HL-60 (cell line): ENCODE data around the gene LAMC3.

ENCODE experiments used
- DNase-seq, 2 experiments: peaks; one replicate each; pipeline ENCODE4 v3.0.0-alpha.2; 2010 to 2020; ENCODE audit warnings: low read depth in 1 of 2, low spot score in 1 of 2
- H3K27ac ChIP-seq: fragments of 250-450 bp; sonication (Bioruptor Pico); replicated peaks from 2 replicates; pipeline ENCODE4 v1.5.1; 2020; ENCODE audit warnings: mild to moderate bottlenecking, moderate library complexity
- H3K27me3 ChIP-seq: fragments of 250-450 bp; sonication (Bioruptor Pico); 2 replicates; pipeline ENCODE4 v1.5.1; 2021; ENCODE audit warnings: mild to moderate bottlenecking, moderate library complexity; ENCODE audit not compliant: insufficient read depth, poor library complexity, severe bottlenecking
- H3K4me3 ChIP-seq: replicated peaks from 2 replicates; pipeline ENCODE4 v1.5.1; 2011; ENCODE audit warnings: mild to moderate bottlenecking, control low read depth, low read length; ENCODE audit not compliant: insufficient read depth
- CTCF ChIP-seq: IDR thresholded peaks from one replicate; pipeline ENCODE4 v1.5.1; 2011; ENCODE audit warnings: low read length, control low read depth, inconsistent platforms; ENCODE audit not compliant: insufficient read depth
- GABPA ChIP-seq: IDR thresholded peaks from 2 replicates; pipeline ENCODE4 v1.6.1; 2012; ENCODE audit warnings: low read depth
- POLR2AphosphoS5 ChIP-seq: IDR thresholded peaks from 2 replicates; pipeline ENCODE4 v1.6.1; 2012; ENCODE audit warnings: low read depth
- SPI1 ChIP-seq: IDR thresholded peaks from 2 replicates; pipeline ENCODE4 v1.6.1; 2012; ENCODE audit warnings: low read depth, mild to moderate bottlenecking, borderline replicate concordance
- TF ChIP-seq, protein P1 (sequence below): IDR thresholded peaks from 2 replicates; pipeline ENCODE4 v1.6.1; 2012; ENCODE audit warnings: low read depth; ENCODE audit not compliant: insufficient replicate concordance

The LAMC3 gene

DNA sequence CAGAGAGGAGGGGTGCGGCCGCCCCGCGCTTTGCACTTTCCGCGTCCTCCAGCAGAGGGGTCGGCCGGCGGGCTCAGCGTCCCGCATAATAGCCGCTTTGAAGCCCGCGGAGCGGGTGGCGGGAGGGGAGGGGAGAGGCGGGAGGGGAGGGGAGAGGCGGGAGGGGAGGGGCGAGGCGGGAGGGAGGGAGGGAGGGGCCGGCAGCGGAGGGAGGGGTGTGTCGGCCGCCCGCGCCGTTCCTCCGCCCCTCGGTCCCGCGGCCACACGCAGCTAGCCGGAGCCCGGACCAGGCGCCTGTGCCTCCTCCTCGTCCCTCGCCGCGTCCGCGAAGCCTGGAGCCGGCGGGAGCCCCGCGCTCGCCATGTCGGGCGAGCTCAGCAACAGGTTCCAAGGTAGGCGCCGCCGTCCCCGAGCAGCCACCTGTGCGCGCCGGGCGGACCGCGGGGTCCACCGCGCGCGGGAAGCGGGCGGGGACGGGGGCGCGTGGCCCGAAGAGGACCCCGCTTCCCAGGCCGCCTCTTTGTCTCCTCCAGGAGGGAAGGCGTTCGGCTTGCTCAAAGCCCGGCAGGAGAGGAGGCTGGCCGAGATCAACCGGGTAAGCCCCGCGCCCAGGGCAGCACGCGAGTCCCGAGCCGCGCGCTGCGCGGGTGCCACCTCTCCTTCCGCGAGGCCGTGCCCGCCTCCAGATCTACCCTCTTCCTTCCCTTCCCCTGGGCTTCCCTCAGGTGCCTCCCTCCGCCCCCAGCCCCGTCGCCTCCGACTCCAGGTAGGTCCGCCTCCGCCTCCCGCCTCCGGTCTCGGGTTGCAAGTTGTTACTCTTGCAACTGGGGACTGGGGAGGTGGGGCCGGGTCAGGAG lies 87.5 kb downstream of the LAMC3 start, which contains the start of gene AIF1L:
AIF1L (plus strand) TSS at position 263 of the 857 bp plus-strand sequence; CDS start at position 362, 99 bp downstream.
- no peak for TF ChIP-seq POLR2AphosphoS5
- no peak for TF ChIP-seq CTCF
- TF ChIP-seq SPI1: no peak
- TF ChIP-seq, protein P1, sequence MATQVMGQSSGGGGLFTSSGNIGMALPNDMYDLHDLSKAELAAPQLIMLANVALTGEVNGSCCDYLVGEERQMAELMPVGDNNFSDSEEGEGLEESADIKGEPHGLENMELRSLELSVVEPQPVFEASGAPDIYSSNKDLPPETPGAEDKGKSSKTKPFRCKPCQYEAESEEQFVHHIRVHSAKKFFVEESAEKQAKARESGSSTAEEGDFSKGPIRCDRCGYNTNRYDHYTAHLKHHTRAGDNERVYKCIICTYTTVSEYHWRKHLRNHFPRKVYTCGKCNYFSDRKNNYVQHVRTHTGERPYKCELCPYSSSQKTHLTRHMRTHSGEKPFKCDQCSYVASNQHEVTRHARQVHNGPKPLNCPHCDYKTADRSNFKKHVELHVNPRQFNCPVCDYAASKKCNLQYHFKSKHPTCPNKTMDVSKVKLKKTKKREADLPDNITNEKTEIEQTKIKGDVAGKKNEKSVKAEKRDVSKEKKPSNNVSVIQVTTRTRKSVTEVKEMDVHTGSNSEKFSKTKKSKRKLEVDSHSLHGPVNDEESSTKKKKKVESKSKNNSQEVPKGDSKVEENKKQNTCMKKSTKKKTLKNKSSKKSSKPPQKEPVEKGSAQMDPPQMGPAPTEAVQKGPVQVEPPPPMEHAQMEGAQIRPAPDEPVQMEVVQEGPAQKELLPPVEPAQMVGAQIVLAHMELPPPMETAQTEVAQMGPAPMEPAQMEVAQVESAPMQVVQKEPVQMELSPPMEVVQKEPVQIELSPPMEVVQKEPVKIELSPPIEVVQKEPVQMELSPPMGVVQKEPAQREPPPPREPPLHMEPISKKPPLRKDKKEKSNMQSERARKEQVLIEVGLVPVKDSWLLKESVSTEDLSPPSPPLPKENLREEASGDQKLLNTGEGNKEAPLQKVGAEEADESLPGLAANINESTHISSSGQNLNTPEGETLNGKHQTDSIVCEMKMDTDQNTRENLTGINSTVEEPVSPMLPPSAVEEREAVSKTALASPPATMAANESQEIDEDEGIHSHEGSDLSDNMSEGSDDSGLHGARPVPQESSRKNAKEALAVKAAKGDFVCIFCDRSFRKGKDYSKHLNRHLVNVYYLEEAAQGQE: no peak
- TF ChIP-seq GABPA: no peak
- DNase-seq: peak in 1 of 2 experiments; percentile 10
- Histone ChIP-seq H3K27me3 (peaks cover 32% of the 10 kb centered on the region), H3K4me3 (peak within 1 kb of the TSS; percentile 7; the same call in 1 of the 2 replicates), H3K27ac (no peak within 1 kb of the TSS)

DNA sequence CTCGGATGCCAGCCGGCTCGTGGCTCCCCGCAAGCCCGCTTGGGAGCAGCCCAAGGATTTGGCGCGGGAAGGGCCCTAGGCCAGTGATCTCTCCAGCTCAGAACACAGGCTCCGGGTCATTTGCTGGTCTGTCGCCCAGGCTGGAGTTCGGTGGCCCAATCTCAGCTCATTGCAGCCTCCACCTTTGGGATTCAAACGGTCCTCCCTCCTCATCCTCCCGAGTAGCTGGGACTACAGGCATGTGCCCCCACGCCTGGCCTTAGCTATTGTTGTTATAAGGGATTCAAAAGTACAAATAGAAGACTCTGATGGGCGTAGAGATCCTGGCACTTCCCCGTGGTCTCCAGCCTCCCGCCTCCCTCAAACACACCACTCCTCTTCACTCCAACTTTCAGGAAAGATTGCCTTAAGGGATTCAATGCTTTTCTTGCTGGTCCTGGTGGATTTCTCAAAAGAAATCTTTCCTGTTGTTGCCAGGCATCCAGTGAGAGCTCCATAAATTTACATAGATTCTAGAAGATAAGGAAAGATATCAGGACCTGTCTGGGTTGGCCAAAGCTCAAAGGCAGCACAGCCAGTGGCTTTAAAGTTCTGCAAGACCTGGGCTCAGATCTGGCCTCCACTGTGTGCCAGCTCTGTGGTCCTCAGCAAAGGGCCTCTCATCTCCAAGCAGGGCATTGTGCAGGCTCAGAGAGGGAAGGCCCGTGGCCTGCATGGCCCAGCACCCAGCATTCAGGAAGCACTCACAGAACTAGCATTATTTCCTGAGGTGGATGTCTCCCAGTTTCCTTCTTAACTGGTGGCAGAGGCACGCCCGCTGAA lies 88.4 kb downstream of the LAMC3 start:
- Histone ChIP-seq H3K4me3 (no peak overlapping the region), H3K27ac (no peak overlapping the region), H3K27me3 (peaks cover 32% of the 10 kb centered on the region)
- no peak for TF ChIP-seq GABPA
- no peak for TF ChIP-seq POLR2AphosphoS5
- TF ChIP-seq SPI1: no peak
- TF ChIP-seq, protein P1: no peak
- no peak for TF ChIP-seq CTCF
- no peak for DNase-seq

- DNase-seq: no peak
- H3K4me3 ChIP-seq: no peak overlapping the region
- no peak overlapping the region for H3K27ac ChIP-seq
- peaks cover 32% of the 10 kb centered on the region for H3K27me3 ChIP-seq
- no peak for TF ChIP-seq POLR2AphosphoS5
- TF ChIP-seq SPI1: no peak
- TF ChIP-seq GABPA: no peak
- TF ChIP-seq, protein P1: no peak
- no peak for TF ChIP-seq CTCF
Measured at GRCh38 chr9:131097948-131098278, 88.9 kb downstream of the LAMC3 start.
